ENCODE measurements around the gene PLSCR4.

DNA sequence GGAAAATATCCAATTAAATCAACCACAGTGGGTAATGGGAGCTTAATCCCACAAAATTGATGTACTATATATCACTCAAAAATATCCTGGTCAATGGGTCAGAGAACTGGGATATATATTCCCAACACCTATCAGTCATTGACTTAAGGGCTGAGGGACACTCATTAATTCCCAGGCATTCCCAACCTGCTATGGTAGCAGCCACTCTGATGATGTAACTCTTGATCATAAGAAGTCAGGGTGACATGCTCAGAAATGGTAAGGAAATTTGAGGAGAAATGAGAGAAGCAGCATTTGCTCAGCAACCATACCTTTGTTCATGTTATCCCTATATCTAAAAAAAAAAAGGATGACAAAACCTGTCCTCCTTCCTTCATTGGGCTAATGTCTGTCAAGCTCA lies 86.8 kb downstream of the PLSCR4 start:
- TF ChIP-seq, protein P1, sequence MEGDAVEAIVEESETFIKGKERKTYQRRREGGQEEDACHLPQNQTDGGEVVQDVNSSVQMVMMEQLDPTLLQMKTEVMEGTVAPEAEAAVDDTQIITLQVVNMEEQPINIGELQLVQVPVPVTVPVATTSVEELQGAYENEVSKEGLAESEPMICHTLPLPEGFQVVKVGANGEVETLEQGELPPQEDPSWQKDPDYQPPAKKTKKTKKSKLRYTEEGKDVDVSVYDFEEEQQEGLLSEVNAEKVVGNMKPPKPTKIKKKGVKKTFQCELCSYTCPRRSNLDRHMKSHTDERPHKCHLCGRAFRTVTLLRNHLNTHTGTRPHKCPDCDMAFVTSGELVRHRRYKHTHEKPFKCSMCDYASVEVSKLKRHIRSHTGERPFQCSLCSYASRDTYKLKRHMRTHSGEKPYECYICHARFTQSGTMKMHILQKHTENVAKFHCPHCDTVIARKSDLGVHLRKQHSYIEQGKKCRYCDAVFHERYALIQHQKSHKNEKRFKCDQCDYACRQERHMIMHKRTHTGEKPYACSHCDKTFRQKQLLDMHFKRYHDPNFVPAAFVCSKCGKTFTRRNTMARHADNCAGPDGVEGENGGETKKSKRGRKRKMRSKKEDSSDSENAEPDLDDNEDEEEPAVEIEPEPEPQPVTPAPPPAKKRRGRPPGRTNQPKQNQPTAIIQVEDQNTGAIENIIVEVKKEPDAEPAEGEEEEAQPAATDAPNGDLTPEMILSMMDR (IDR thresholded peaks at IDR 0.05), result no peak
- no peak for TF ChIP-seq JUN (IDR thresholded peaks at IDR 0.05)
- TF ChIP-seq RNF2 (IDR thresholded peaks at IDR 0.05; ENCODE audit: borderline replicate concordance, low read depth), result no peak
- no peak for TF ChIP-seq POLR2A (IDR thresholded peaks at IDR 0.05; ENCODE audit: low read length)

Data from A549 (cell line).